GM19023 (cell line): ENCODE measurements around the gene KCNQ5.
"Not testable (repeated sequence)": the region's sequence is repeated elsewhere in the genome, so short reads cannot be mapped to it uniquely, and the experiment has no call there.

Source experiments
- ATAC-seq: cut with Tn5 transposase; IDR thresholded peaks from one replicate; pipeline ENCODE4 v1.9.1; 2021; ENCODE audit warnings: mild to moderate bottlenecking, moderate library complexity; ENCODE audit not compliant: unreplicated experiment

The KCNQ5 gene

DNA sequence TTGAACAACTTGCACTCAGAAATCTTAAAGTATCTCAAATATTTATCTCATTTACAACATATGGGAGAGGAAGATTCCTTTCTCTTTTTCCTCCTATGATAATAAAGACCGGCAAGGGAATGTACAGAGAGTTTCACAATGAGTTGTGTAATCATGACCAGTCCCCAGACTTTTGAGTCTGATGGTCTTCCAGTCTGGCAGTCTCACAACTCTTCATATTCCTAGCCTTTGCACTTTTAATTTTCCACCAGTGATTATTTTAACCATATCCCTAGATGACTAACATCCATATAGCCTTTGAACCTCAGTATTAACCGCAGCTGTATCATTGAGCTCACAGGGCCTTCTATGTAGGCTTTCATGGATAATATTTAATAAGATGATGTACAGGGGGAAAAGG, 324.9 kb downstream of the KCNQ5 start:
- no peak for ATAC-seq

DNA sequence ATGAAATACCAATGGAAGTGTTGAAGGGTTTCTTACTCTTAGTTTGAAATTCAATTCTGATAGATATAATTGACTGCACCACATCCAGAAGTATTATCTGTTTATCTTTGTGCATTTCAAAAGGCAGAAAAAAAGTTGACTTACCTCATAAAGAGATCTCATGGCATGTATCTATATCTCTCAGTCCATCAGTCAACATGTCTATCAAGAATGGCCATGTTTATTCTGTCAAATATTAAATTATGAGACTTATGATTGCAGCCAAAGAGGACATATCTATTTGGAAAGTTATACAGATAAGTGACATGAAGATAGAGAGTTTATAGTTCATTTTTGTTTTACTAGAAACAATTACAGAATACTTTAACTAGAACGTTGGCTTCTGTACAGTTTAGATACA, 325.7 kb downstream of the KCNQ5 start:
- no peak for ATAC-seq

DNA sequence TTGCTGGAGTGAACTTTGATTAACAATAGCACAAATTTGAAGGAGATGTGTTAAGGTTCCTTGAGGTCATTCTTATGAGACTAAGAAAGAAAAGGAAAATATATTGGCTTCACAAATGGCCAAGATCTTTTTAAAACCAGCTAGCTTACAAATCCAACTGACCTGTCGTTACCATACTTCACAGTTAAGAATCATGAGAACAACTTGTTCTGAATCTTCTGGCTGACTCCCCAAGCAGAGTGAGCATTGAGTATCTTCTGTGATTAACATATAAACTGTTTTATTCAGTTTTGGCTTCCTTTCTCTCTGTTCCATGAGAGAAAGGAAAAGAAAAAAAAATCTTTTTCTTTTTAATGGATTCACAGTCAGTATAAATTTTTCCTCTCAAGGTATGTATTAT, 326.3 kb downstream of the KCNQ5 start:
- no peak for ATAC-seq

DNA sequence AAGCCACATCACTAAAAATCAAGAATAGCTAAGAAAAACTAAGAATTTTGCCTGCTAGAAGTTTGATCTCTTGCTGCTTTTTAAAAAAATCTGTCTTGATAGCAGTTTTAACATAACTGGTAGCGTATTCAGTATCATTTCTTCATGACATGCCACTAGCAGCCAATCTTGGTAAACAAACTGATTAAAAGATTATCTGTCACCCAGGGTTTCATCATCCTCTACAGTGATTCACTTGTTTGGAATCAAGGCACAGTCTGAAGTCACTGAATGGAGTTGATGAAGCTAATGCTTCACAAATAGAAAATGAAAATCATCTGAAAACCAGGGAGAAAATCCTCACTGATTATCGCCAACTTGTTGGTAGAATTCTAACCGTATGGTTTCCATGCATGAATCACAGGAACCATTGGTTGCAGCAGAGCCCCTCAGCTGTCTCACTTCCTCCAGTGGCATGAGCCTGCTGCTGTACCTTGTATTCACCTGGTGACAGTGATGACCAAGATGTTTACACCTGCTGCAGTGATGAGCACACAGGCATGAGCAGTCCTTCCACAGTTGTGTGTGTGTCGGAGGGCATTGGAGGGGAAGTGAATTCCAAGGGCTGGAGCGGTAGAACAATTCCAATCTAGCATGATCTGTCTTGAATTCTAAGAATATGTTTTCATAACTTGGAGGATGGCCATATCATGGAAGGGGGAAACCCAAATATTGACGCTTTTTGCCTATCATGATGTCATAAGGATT, 328.4 kb downstream of the KCNQ5 start:
- no peak for ATAC-seq

DNA sequence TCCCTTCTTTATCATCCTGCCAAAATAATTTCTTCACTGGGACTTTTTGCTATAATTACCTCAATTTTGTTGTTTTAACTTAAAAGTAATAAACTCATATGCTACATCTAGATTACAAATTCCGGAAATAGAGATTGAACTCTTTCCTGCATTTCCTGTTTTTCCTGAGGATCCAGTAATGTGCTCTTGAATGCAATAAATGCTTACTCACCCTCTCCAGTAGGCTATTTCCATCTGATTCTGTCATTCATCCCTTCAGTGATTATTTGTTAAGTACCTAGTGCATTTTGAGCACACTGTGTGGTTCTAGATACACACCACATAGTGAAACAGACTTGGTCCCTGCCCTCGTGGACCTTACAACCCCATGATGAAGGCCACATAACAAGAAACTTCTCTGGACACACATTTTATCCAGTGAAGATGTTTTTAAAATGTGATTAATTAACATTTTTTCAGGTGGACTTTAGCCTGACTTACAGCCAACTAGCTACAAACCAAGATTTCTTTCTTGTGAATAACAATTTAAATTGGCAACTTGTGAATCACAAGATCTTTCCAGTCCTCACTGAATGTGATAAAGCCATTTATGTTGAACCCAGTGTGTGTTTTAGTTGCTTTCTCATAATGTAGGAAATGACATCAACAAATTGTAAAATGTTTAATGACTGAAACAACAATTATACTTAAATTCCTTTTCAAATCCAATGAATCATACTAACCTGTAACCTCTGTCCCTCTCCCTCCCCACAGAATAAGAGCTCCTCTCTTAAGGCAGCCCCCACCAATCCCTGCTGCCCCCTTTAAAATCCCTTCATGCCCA, 331.2 kb downstream of the KCNQ5 start:
- ATAC-seq: no peak

DNA sequence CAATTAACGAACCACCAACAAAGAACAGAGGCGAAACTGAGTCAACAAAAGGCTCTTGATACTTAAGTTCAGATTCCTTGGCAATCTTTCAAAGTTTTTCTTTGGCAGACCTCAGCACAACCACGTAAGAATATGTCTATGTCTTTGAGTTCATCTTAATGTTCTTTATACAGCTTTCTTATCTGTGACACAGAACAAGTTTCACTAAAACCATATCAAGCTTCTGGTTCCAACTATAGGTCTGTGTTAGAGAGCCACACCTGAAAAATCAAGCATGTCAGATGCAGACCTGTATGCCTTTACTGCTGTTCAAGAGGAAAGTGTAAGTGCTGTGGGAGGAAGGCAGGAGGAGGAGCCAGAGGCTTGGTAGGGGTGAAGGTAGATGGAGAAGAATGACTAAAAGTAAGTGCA, 332.1 kb downstream of the KCNQ5 start:
- no peak for ATAC-seq

DNA sequence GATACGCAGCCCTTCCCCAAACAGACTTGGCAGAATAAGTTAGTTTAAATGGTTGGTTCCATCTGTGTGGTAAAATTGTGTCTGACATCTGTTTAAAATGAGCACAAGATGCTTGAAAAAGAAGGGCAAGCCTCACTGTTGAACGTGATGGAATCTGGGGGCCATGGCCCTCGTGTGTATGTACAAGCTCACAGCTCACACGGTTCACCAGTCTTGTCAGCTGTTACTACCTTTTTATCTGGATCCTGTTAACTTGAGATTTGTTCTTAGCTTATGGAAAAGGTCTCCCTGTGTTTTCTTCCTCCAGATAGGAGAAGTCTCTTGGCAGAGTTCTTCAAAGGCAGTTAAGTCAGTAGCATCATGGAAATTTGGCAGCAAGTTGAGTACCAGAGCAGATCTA, 332.9 kb downstream of the KCNQ5 start:
- ATAC-seq: no peak

DNA sequence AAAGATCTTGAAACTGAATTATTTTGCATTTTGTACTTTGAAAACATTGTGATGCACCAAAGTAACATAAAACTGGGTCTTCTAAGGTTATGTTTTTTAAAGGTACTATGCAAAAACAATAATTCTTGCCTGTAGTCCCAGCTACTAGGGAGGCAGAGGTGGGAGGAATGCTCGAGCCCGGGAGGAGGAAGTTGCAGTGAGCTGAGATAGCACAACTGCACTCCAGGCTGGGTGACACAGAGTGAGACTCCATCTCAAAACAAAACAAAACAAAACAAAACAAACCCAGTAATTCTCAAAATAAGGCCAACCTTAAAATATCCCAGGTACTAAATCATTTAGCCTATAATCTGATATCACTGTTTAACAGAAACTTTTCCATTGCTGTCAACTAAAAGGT, 333.8 kb downstream of the KCNQ5 start:
- no peak for ATAC-seq

DNA sequence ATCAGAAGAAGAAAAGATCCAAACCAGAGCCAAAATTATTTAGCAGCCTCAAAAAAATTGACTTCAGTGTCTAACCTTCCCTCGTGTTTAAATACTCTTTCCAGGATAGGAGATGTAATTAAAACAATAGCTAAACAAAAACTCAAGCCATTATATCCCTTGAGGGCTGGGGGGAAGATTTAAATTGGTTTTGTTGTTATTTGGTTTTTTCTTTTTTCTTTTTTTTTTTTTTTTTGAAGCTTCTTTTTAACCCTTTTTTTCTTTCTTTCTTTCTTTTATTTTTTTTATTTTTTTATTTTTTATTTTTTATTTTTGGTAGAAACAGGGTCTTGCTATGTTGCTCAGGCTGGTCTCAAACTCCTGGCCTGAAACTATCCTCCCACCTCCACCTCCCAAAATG, 334.4 kb downstream of the KCNQ5 start:
- no peak for ATAC-seq

DNA sequence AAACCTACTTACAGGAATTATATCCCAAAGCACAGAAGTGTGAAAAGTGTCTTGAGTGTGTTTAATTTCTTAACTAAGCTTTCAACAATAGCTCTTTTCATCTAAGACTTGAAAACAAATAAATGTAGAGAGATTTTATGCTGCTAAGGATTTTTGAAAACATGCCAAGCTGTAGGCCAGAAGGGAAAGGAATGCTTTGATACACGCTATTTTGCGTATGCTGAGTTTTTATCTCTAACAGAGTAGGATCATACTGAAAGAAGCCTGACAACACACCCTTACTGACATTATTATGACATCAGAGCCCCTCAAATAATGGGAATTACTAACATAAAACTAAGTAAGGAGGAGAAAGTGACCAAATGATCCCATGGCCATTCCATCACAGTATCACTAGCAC, 338.0 kb downstream of the KCNQ5 start:
- no peak for ATAC-seq

DNA sequence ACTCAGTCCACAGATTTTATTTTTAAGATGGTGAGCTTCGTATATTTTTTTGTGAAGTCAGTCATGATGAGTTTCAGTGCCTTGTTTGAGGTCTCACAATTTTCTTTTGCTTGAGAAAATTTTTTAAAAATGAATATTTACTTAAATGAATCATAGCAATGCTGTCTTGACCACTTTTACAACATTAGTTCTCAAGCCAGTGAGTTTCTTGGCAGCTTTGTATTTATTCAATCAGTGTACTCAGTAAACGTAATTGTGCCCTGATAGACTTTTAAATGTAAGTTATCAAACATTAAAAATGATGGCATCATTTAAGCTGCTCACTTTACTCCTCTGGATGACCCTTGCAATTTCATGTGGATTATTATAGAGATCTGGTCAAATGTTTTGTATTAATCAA, 342.1 kb downstream of the KCNQ5 start:
- no peak for ATAC-seq

DNA sequence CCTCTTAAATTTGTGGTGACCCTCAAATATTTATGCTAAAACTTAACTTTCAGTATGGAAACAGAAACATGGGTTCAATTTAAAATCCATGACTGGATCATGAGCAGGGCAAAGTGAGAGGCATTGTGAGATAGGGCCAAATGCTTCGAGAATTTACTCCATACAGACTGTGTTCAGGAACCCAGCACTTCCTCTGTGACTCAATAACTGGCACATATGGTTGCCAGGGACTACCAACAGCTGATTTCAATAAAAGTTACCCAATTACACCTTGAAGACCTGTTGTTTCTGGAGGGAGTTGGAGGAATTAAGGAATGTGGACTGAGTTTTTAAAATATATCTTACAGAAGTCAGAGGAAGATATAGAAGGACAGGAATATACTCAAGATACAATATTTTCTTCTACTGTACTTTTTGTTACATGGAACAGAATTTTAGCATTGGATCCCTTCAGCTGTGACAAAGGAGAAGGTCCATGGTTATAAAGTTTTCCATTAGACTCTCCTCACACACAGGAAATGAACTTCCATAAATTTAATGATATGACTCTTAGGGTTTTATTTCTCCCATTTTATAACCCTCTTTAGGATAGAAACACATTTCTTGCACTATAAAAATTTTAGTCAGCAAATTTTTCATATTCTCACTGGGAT, 344.9 kb downstream of the KCNQ5 start:
- ATAC-seq: no peak

DNA sequence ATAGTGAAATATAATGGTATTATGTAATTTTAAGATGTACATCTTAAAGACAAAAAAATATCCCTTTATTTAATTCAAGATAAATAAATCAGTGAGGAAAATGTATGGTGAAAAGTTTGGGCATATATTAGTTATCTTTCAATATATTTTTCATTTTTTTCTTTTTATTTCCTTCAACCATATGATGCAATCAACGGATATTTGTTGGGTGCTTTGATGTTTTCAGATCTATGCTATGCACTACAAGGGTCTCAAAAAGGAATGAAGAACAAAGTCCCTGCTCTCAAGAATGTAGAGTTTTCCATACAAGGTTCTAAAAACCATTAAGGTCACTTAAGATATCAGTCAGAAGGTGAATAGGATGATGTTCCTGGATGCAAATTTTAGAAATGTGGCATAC, 345.5 kb downstream of the KCNQ5 start:
- no peak for ATAC-seq

DNA sequence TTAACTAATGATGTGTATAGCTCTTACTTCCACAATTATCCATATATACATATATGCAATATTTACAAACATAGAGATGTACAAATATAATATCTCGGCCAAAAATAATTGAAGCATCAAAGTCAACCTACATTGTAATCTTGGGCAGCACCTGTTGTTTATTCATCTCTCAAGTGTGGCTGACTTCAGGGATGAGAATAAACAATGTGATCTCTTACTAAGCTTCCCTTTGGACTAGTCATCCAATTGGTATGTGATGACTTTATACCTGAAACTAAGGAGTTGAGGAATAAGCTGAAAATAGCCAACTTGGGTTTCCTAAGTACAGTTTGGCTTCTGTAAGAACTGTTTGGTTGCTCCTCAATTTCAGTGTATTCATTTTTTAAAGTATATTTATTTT, 346.8 kb downstream of the KCNQ5 start:
- ATAC-seq: no peak

DNA sequence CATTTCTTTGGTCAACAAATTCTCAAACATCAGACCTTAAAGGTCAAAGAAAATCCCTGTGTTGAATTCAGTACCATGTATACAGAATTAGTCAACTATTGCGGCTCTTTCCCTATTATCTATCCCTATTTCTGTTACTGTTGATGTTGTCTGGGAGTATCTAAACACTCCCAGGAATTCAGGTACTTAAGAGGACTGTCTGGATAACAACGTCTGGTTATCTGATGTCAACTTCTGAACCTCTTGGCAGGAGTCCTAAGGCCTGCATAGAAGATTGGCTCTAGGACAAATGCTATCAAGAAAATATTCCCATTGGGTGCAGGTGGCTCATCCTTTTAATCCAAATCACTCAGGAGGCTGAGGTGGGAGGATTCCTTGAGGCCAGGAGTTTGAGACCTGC, 347.8 kb downstream of the KCNQ5 start:
- ATAC-seq: no peak

DNA sequence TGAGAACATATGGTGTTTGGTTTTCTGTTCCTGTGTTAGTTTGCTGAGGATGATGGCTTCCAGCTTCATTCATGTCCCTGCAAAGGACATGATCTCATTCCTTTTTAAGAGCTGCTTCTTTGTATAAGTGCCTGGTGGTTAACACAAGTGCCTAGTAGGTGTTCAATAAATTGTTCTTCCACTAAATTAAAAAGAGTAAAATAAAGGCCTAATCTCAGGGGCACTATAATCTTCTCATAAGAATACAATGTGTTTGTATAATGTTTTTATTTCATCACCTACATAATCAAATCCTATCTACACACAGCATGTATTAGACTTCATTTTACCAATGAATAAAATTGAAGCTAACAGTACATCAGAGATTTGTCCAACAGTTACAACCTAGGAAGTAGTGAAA, 350.7 kb downstream of the KCNQ5 start:
- no peak for ATAC-seq

DNA sequence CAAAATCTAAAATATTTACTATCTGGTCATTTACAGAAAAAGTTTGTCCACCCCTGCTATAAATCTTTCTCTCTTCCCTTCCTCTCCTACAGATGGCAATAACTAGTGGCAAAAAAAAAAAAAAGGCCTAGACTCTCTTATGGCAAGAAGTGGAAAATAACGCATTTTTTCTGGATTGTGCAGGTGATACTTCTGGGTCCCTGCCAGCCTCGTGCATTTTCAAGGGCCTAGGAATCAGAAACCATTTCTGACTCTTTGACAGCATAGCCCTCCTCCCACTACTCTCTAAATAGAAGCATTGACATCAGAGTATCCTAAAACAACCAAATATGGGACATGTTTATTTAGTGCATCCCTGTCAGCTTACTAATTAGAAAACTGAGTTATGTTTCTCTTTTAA, 352.4 kb downstream of the KCNQ5 start:
- no peak for ATAC-seq

DNA sequence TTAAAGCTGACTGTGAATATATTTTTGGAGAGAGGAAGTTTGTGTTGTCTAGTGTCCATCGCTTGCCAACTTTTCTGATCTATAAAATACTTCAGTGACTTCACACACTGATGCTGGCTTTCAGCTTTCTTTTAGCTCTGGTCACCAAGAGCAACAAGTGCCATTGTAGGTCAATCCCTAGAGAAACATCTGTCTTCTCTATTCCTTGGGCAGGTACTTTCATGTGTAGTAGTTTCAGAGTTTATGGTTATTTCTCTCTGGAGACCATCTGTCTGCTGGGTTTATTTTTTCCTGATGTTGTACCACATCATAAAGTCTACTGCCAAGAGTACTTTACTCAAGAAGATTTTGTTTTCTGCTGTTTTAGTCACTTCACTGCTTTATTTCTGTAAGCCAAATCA, 353.5 kb downstream of the KCNQ5 start:
- ATAC-seq: no peak

DNA sequence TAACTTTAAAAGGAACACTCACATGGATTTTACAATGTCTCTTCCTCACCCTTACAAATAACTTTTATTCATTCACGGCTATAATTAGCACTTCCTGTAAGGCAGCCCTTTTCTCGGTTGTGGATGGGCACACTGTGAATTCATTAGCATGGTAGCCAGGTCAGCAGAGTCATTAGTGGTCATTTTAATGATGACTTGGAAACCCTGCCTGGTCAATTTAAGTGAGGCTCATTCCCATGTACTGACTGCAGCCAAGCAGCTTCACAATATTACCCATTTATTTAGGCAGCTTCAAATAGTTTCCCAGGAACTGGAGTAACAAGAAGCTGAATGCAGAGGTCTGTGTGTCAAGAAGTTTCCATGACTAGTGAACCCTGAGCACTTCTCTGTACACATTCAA, 354.6 kb downstream of the KCNQ5 start:
- no peak for ATAC-seq

DNA sequence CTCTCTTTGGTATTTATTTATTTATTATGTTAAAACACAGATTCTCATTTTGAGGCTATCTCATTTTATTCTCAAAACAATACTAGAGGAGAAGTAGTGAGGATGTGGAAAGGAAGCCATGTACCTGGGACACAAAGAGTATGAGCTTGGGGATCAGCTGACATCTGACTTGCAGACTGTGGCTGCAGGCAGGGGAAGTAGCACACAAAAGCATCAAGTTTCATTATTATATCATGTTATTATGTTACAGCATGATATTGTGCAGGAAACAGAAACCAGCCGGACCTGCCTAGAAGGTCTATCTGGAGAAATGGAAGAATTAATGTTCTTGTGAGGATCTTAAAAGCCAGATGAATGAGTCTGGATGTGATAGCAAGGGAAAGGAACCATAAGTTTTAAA, 355.2 kb downstream of the KCNQ5 start:
- peak; percentile 70 for ATAC-seq

DNA sequence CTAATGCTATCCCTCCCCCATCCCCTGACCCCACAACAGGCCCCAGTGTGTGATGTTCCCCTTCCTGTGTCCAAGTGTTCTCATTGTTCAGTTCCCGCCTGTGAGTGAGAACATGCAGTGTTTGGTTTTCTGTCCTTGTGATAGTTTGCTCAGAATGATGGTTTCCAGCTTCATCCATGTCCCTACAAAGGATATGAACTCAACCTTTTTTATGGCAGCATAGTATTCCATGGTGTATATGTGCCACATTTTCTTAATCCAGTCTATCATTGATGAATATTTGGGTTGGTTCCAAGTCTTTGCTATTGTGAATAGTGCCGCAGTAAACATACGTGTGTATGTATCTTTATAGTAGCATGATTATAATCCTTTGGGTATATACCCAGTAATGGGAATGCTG, 356.9 kb downstream of the KCNQ5 start:
- ATAC-seq: not testable (repeated sequence)
